KMS-11 (cell line): Measurements from ENCODE around the gene ACTC1.

Source experiments
- H2AFZ ChIP-seq: fragments of 200-600 bp; sonication (generic); 2 replicates; pipeline ENCODE4 v1.6.1; 2016; ENCODE audit warnings: antibody characterized with exemption, mixed run types, low read depth
- H3K27ac ChIP-seq: fragments of 200-600 bp; sonication (generic); 2 replicates; pipeline ENCODE4 v1.6.1; 2016; ENCODE audit warnings: mild to moderate bottlenecking, mixed run types
- H3K27me3 ChIP-seq: fragments of 200-600 bp; sonication (generic); 2 replicates; pipeline ENCODE4 v1.6.1; 2017; ENCODE audit warnings: mild to moderate bottlenecking, low read depth, mixed run types, moderate library complexity; ENCODE audit not compliant: insufficient read depth
- H3K36me3 ChIP-seq: fragments of 200-600 bp; sonication (generic); 2 replicates; pipeline ENCODE4 v1.6.1; 2017; ENCODE audit warnings: mild to moderate bottlenecking, mixed run types; ENCODE audit not compliant: insufficient read depth
- H3K4me1 ChIP-seq: fragments of 200-600 bp; sonication (generic); 2 replicates; pipeline ENCODE4 v1.6.1; 2016; ENCODE audit warnings: mild to moderate bottlenecking, low read depth, mixed run types; ENCODE audit not compliant: poor library complexity, severe bottlenecking
- H3K4me2 ChIP-seq: fragments of 200-600 bp; sonication (generic); 2 replicates; pipeline ENCODE4 v1.7.0; 2016; ENCODE audit warnings: mild to moderate bottlenecking, mixed run types
- H3K4me3 ChIP-seq: fragments of 200-600 bp; sonication (generic); IDR thresholded peaks from 2 replicates; pipeline ENCODE4 v1.6.1; 2017; ENCODE audit warnings: low read depth, low read length, mixed read lengths; ENCODE audit not compliant: insufficient read depth
- H3K79me2 ChIP-seq: fragments of 200-600 bp; sonication (generic); 2 replicates; pipeline ENCODE4 v1.6.1; 2016; ENCODE audit warnings: low read depth, mixed run types; ENCODE audit not compliant: insufficient read depth
- H3K9ac ChIP-seq: fragments of 200-600 bp; sonication (generic); 2 replicates; pipeline ENCODE4 v1.6.1; 2016; ENCODE audit warnings: mild to moderate bottlenecking, mixed run types
- H4K20me1 ChIP-seq: fragments of 200-600 bp; sonication (generic); 2 replicates; pipeline ENCODE4 v1.6.1; 2016; ENCODE audit warnings: mild to moderate bottlenecking, mixed run types; ENCODE audit not compliant: insufficient read depth
- CTCF ChIP-seq: fragments of 200-600 bp; sonication (generic); conservative IDR thresholded peaks from 2 replicates; pipeline ENCODE4 v1.6.1; 2017; ENCODE audit warnings: low read depth, mild to moderate bottlenecking, antibody characterized with exemption, low read length, moderate library complexity, mixed read lengths

ACTC1 gene

DNA sequence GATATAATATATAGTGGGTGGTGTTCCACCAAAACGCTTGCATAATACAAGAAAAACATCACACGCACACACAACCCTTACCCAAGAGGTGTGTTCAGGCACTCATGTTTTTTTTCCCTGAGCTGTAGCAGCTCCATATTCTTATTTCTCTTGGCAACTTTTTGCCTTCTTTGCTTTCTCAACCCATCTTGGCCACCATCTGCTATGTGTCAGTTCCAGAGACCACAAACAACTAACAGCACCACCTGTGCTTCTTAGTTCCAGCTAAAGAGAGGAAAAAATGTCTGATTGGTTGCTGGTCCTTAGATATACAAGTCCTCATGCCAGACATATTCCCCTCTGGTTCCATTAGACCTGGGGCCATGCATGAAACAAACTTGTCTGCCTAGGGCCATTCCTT lies 11.9 kb downstream of the ACTC1 start:
- H3K27me3 ChIP-seq = no peaks in the 10 kb centered on the region
- no peak for TF ChIP-seq CTCF
- no peak overlapping the region for H2AFZ ChIP-seq
- H3K4me3 ChIP-seq = no peak overlapping the region
- no peak overlapping the region for H3K9ac ChIP-seq
- no peak overlapping the region for H3K4me2 ChIP-seq
- no peaks in the 10 kb centered on the region for H3K4me1 ChIP-seq
- H3K36me3 ChIP-seq = no peaks in the 10 kb centered on the region
- H3K79me2 ChIP-seq = no peaks in the 10 kb centered on the region
- no peak overlapping the region for H3K27ac ChIP-seq
- no peaks in the 10 kb centered on the region for H4K20me1 ChIP-seq

- H3K27ac ChIP-seq = no peak overlapping the region
- H3K4me1 ChIP-seq = no peaks in the 10 kb centered on the region
- H3K4me3 ChIP-seq = no peak overlapping the region
- no peaks in the 10 kb centered on the region for H4K20me1 ChIP-seq
- no peaks in the 10 kb centered on the region for H3K36me3 ChIP-seq
- no peak overlapping the region for H3K9ac ChIP-seq
- no peak overlapping the region for H2AFZ ChIP-seq
- no peak for TF ChIP-seq CTCF
- no peaks in the 10 kb centered on the region for H3K27me3 ChIP-seq
- no peaks in the 10 kb centered on the region for H3K79me2 ChIP-seq
- H3K4me2 ChIP-seq = no peak overlapping the region
These were observed 12.4 kb downstream of the ACTC1 start for GRCh38 chr15:34782901-34783300.

DNA sequence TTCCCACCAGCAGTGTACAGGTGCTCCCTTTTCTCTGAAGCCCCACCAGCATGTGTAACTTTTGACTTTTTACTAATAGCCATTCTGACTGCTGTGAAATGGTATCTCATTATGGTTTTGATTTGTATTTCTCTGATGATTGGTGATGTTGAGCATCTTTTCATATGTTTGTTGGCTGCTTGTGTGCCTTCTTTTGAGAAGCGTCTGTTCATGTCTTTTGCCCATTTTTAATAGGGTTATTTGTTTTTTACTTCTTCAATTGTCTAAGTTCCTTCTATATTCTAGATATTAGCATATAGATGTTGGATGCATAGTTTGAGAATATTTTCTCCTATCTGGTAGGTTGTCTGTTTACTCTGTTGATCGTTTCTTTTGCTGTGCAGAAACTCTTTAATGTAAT lies 14.6 kb downstream of the ACTC1 start:
- Histone ChIP-seq H3K9ac (no peak overlapping the region), H3K4me2 (no peak overlapping the region), H3K4me3 (no peak overlapping the region), H3K79me2 (no peaks in the 10 kb centered on the region), H3K27ac (no peak overlapping the region), H3K4me1 (no peaks in the 10 kb centered on the region), H2AFZ (no peak overlapping the region), H3K27me3 (no peaks in the 10 kb centered on the region), H3K36me3 (no peaks in the 10 kb centered on the region), H4K20me1 (no peaks in the 10 kb centered on the region)
- no peak for TF ChIP-seq CTCF

DNA sequence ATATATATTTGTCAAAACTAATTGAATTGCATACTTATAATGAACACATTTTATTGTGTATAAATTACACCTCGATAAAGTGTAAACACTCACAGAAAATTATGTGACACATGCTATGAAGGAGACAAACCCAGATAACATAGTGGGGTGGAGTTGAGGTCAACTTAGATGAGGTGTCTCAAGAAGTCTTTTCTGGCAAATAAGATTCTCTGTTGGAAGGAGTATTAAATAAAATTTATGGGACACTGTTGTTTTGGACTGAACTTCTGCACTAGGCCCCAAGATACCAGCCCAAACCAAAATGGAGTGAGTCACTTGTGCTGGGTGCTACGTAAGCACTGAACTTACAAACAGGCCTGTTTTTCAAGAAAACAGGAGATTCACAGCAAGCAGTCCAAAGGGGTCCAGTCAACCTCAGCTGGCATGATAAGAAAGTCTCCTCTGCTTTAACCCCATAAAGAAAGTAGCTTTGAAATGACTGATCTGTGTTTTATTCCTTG lies 18.7 kb downstream of the ACTC1 start:
- no peaks in the 10 kb centered on the region for H3K36me3 ChIP-seq
- TF ChIP-seq CTCF = no peak
- no peak overlapping the region for H3K9ac ChIP-seq
- no peak overlapping the region for H3K4me3 ChIP-seq
- no peak overlapping the region for H3K4me2 ChIP-seq
- H4K20me1 ChIP-seq = no peaks in the 10 kb centered on the region
- H3K4me1 ChIP-seq = no peaks in the 10 kb centered on the region
- H2AFZ ChIP-seq = no peak overlapping the region
- H3K79me2 ChIP-seq = no peaks in the 10 kb centered on the region
- no peak overlapping the region for H3K27ac ChIP-seq
- H3K27me3 ChIP-seq = no peaks in the 10 kb centered on the region

- Histone ChIP-seq H3K36me3 (no peaks in the 10 kb centered on the region), H3K4me1 (no peaks in the 10 kb centered on the region), H2AFZ (no peak overlapping the region)
These were observed 21.4 kb downstream of the ACTC1 start for GRCh38 chr15:34773917-34774316.

More at GRCh38 chr15:34773917-34774316, 21.4 kb downstream of the ACTC1 start:
- Histone ChIP-seq H3K79me2 (no peaks in the 10 kb centered on the region), H3K27ac (no peak overlapping the region), H4K20me1 (no peaks in the 10 kb centered on the region), H3K4me3 (no peak overlapping the region), H3K9ac (no peak overlapping the region), H3K4me2 (no peak overlapping the region), H3K27me3 (no peaks in the 10 kb centered on the region)
- TF ChIP-seq CTCF = no peak
